H1 (cell line): ENCODE results near the gene PYGL. TPM values are rescaled to one million over a fixed set of nuclear protein-coding genes. Genes with fewer than 3 reads are reported as not detected.

ENCODE experiments used
- CTCF ChIA-PET: fragments of 300-600 bp; sonication (Branson Sonifier 250); formaldehyde crosslinking; loops from one replicate; lab custom pipeline; 2021; ENCODE audit not compliant: partially characterized antibody; lab: Charles Lee
- POLR2A ChIA-PET: fragments of 300-600 bp; sonication (Branson Sonifier 250); formaldehyde crosslinking; loops from one replicate; lab custom pipeline; 2021; ENCODE audit warnings: inconsistent platforms; ENCODE audit not compliant: partially characterized antibody; lab: Charles Lee
- DNase-seq, 2 experiments: peaks; one replicate each; pipeline versions ENCODE4 v3.0.0 to v3.0.0-alpha.2; 2010 to 2022; ENCODE audit warnings: low spot score in 2 of 2, low read depth in 1 of 2, mixed read lengths in 1 of 2
- FAIRE-seq: peaks from 2 replicates; lab custom pipeline; 2011; peaks lifted over from hg19 to GRCh38; lab: Jason Lieb, UNC
- H2AFZ ChIP-seq: 2 replicates; pipeline ENCODE4 v1.8.1; 2012; ENCODE audit warnings: low read length, inconsistent platforms
- H2AK5ac ChIP-seq: 2 replicates; pipeline ENCODE4 v1.6.1; 2013; ENCODE audit warnings: low read depth, low read length
- H2BK120ac ChIP-seq: replicated peaks from 2 replicates; pipeline ENCODE3; 2013; ENCODE audit warnings: low read depth, low read length, inconsistent platforms
- H2BK12ac ChIP-seq: 2 replicates; pipeline ENCODE4 v1.6.1; 2013; ENCODE audit warnings: low read depth, low read length
- H2BK15ac ChIP-seq: 2 replicates; pipeline ENCODE4 v1.6.1; 2013; ENCODE audit warnings: low read length
- H2BK20ac ChIP-seq: 2 replicates; pipeline ENCODE4 v1.6.1; 2013; ENCODE audit warnings: low read length
- H2BK5ac ChIP-seq: 2 replicates; pipeline ENCODE4 v1.6.1; 2013; ENCODE audit warnings: low read depth, low read length
- H3K14ac ChIP-seq: 2 replicates; pipeline ENCODE4 v1.6.1; 2013; ENCODE audit warnings: inconsistent platforms; ENCODE audit not compliant: insufficient read length
- H3K18ac ChIP-seq: 2 replicates; pipeline ENCODE4 v1.6.1; 2013; ENCODE audit warnings: low read length; ENCODE audit errors: extremely low read depth
- H3K23ac ChIP-seq: 2 replicates; pipeline ENCODE4 v1.6.1; 2013; ENCODE audit warnings: inconsistent platforms; ENCODE audit not compliant: insufficient read length
- H3K23me2 ChIP-seq: 2 replicates; pipeline ENCODE4 v1.6.1; 2013; ENCODE audit warnings: low read depth, low read length
- H3K27ac ChIP-seq: 2 replicates; pipeline ENCODE4 v1.6.1; 2011; ENCODE audit warnings: low read depth, low read length, inconsistent platforms
- H3K27me3 ChIP-seq, 4 experiments: replicated peaks in 1 of 4; 1 replicate in 1 of 4; 2 replicates in 3 of 4; pipeline versions ENCODE4 v1.6.1 to v1.8.1; 2011 to 2013; ENCODE audit warnings: low read length in 3 of 4, mild to moderate bottlenecking in 3 of 4, inconsistent platforms in 2 of 4, mixed read lengths in 2 of 4, moderate library complexity in 1 of 4; ENCODE audit not compliant: control insufficient read depth in 3 of 4, insufficient read depth in 3 of 4; ENCODE audit errors: extremely low read depth in 1 of 4
- H3K36me3 ChIP-seq, 4 experiments: 2 replicates each; pipeline versions ENCODE4 v1.6.1 to v1.8.1; 2011 to 2013; ENCODE audit warnings: mild to moderate bottlenecking in 4 of 4, low read length in 3 of 4, moderate library complexity in 2 of 4, control low read depth in 1 of 4, inconsistent platforms in 1 of 4; ENCODE audit not compliant: insufficient read depth in 4 of 4, control insufficient read depth in 2 of 4
- H3K4ac ChIP-seq: replicated peaks from 2 replicates; pipeline ENCODE3; 2013; ENCODE audit warnings: low read length, low read depth, mixed read lengths, inconsistent platforms; ENCODE audit not compliant: insufficient read length
- H3K4me1 ChIP-seq, 4 experiments: replicated peaks in 1 of 4; 1 replicate in 1 of 4; 2 replicates in 3 of 4; pipeline versions ENCODE4 v1.6.1 to v1.8.1; 2011 to 2013; ENCODE audit warnings: low read length in 3 of 4, inconsistent platforms in 2 of 4, mixed read lengths in 1 of 4; ENCODE audit not compliant: insufficient read depth in 4 of 4, control insufficient read depth in 3 of 4
- H3K4me2 ChIP-seq, 2 experiments: 2 replicates each; pipeline versions ENCODE4 v1.6.1 to v1.8.1; 2011 to 2013; ENCODE audit warnings: low read depth in 2 of 2, low read length in 2 of 2, control low read depth in 1 of 2, inconsistent platforms in 1 of 2, mild to moderate bottlenecking in 1 of 2; ENCODE audit not compliant: insufficient read depth in 1 of 2
- H3K4me3 ChIP-seq, 4 experiments: fragments of 200-600, 300-600 bp in 1 of 4; sonication (generic), shearing (Covaris generic), sonication (Bioruptor Twin) in 1 of 4; 2 replicates each; pipeline versions ENCODE4 v1.5.1 to v1.8.1; 2011 to 2016; ENCODE audit warnings: low read length in 4 of 4, low read depth in 3 of 4, control low read depth in 2 of 4, inconsistent platforms in 2 of 4, mild to moderate bottlenecking in 2 of 4, mixed read lengths in 1 of 4, moderate library complexity in 1 of 4; ENCODE audit not compliant: insufficient read depth in 2 of 4; ENCODE audit errors: extremely low read depth in 1 of 4
- H3K56ac ChIP-seq: replicated peaks from 2 replicates; pipeline ENCODE3; 2013; ENCODE audit warnings: low read depth, mild to moderate bottlenecking, mixed read lengths, low read length, inconsistent platforms; ENCODE audit not compliant: insufficient read length
- H3K79me1 ChIP-seq: 2 replicates; pipeline ENCODE4 v1.6.1; 2013; ENCODE audit warnings: low read depth, low read length, control low read depth
- H3K79me2 ChIP-seq, 2 experiments: 2 replicates each; pipeline versions ENCODE4 v1.6.1 to v1.8.1; 2012 to 2013; ENCODE audit warnings: low read length in 2 of 2, mild to moderate bottlenecking in 2 of 2, inconsistent platforms in 1 of 2; ENCODE audit not compliant: insufficient read depth in 2 of 2, control insufficient read depth in 1 of 2
- H3K9ac ChIP-seq, 4 experiments: replicated peaks in 1 of 4; 1 replicate in 1 of 4; 2 replicates in 3 of 4; pipeline versions ENCODE4 v1.6.1 to v1.8.1; 2011 to 2013; ENCODE audit warnings: low read depth in 3 of 4, low read length in 3 of 4, control low read depth in 2 of 4, mild to moderate bottlenecking in 2 of 4, moderate library complexity in 2 of 4, inconsistent platforms in 1 of 4; ENCODE audit errors: extremely low read depth in 1 of 4
- H3K9me3 ChIP-seq, 2 experiments: 2 replicates each; pipeline versions ENCODE4 v1.6.1 to v1.8.1; 2012 to 2013; ENCODE audit warnings: mild to moderate bottlenecking in 2 of 2, moderate library complexity in 2 of 2, control low read depth in 1 of 2, inconsistent platforms in 1 of 2, low read depth in 1 of 2, low read length in 1 of 2, mixed read lengths in 1 of 2; ENCODE audit not compliant: insufficient read depth in 2 of 2
- H4K20me1 ChIP-seq, 2 experiments: replicated peaks in 1 of 2; 2 replicates each; pipeline versions ENCODE3 to v1.8.1; 2011 to 2013; ENCODE audit warnings: inconsistent platforms in 2 of 2, low read length in 2 of 2, mild to moderate bottlenecking in 1 of 2; ENCODE audit not compliant: insufficient read depth in 2 of 2, control insufficient read depth in 1 of 2
- H4K5ac ChIP-seq: 2 replicates; pipeline ENCODE4 v1.6.1; 2013; ENCODE audit warnings: low read length, low read depth, mixed read lengths, inconsistent platforms; ENCODE audit not compliant: insufficient read length
- H4K8ac ChIP-seq: 2 replicates; pipeline ENCODE4 v1.8.0; 2013; ENCODE audit warnings: mild to moderate bottlenecking, moderate library complexity, low read length, inconsistent platforms; ENCODE audit not compliant: insufficient read depth; ENCODE audit errors: extremely low read depth
- H4K91ac ChIP-seq: replicated peaks from 2 replicates; pipeline ENCODE3; 2013; ENCODE audit warnings: low read length, mixed read lengths, inconsistent platforms; ENCODE audit not compliant: insufficient read length
- BCL11A ChIP-seq, 2 experiments: IDR thresholded peaks; one replicate each; pipeline ENCODE4 v1.6.1; 2011; ENCODE audit warnings: low read depth in 2 of 2, low read length in 2 of 2, mild to moderate bottlenecking in 2 of 2
- EZH2 ChIP-seq: fragments of 200-600 bp; sonication (generic); IDR thresholded peaks from 2 replicates; pipeline ENCODE4 v1.7.1; 2012; ENCODE audit warnings: low read depth, mild to moderate bottlenecking, moderate library complexity, low read length, inconsistent platforms; ENCODE audit not compliant: severe bottlenecking
- GABPA ChIP-seq: IDR thresholded peaks from 2 replicates; pipeline ENCODE4 v1.6.1; 2011; ENCODE audit warnings: mild to moderate bottlenecking, low read length, moderate library complexity, borderline replicate concordance; ENCODE audit not compliant: insufficient read depth
- HDAC2 ChIP-seq, 2 experiments: fragments of 300-600 bp in 1 of 2; sonication (generic) in 1 of 2; IDR thresholded peaks; 2 replicates each; pipeline ENCODE4 v1.6.1; 2011 to 2012; ENCODE audit warnings: low read depth in 2 of 2, low read length in 2 of 2, mild to moderate bottlenecking in 2 of 2, moderate library complexity in 2 of 2, borderline replicate concordance in 1 of 2, inconsistent platforms in 1 of 2
- KDM1A ChIP-seq: fragments of 200-600, 300-600 bp; sonication (generic); IDR thresholded peaks from 2 replicates; pipeline ENCODE4 v1.7.1; 2016; ENCODE audit warnings: mild to moderate bottlenecking, low read length, borderline replicate concordance
- POU5F1 ChIP-seq: IDR thresholded peaks from 2 replicates; pipeline ENCODE4 v1.6.1; 2011; ENCODE audit warnings: low read depth, mild to moderate bottlenecking, low read length, moderate library complexity
- SAP30 ChIP-seq: fragments of 300-600 bp; sonication (generic); IDR thresholded peaks from 2 replicates; pipeline ENCODE4 v1.7.1; 2012; ENCODE audit warnings: low read length, moderate library complexity, mild to moderate bottlenecking, inconsistent platforms; ENCODE audit not compliant: insufficient read depth, insufficient replicate concordance
- SIX5 ChIP-seq: IDR thresholded peaks from 2 replicates; pipeline ENCODE4 v1.6.1; 2011; ENCODE audit warnings: mild to moderate bottlenecking, low read depth, low read length
- SP1 ChIP-seq: IDR thresholded peaks from 2 replicates; pipeline ENCODE4 v1.6.1; 2011; ENCODE audit warnings: low read depth, low read length
- SP2 ChIP-seq: IDR thresholded peaks from 2 replicates; pipeline ENCODE4 v1.6.1; 2012; ENCODE audit warnings: mild to moderate bottlenecking, low read length, inconsistent platforms
- SP4 ChIP-seq: IDR thresholded peaks from 2 replicates; pipeline ENCODE4 v1.6.1; 2012; ENCODE audit warnings: low read length, inconsistent platforms
- SRF ChIP-seq: IDR thresholded peaks from 2 replicates; pipeline ENCODE4 v1.6.1; 2011; ENCODE audit warnings: mild to moderate bottlenecking, low read depth, low read length, moderate library complexity
- TAF1 ChIP-seq: IDR thresholded peaks from 2 replicates; pipeline ENCODE4 v1.6.1; 2011; ENCODE audit warnings: mild to moderate bottlenecking, low read depth, low read length
- TBP ChIP-seq: IDR thresholded peaks from 2 replicates; pipeline ENCODE4 v1.6.1; 2011; ENCODE audit warnings: low read depth, low read length, improper control_type of control experiment
- WGBS, 2 experiments: shearing (Covaris generic) in 1 of 2; methylation state at CpG; one replicate each; pipeline versions ENCODE4 v1.1.6 to v1.1.7; 2013 to 2015; ENCODE audit warnings: low lambda C conversion rate in 2 of 2, mixed read lengths in 2 of 2, inconsistent platforms in 1 of 2, low coverage in 1 of 2, missing lambda C conversion rate in 1 of 2; ENCODE audit not compliant: insufficient replicate concordance in 2 of 2, insufficient coverage in 1 of 2, insufficient read length in 1 of 2; ENCODE audit errors: extremely low coverage in 1 of 2, missing lambda C conversion rate in 1 of 2; 5-methylcytosine and 5-hydroxymethylcytosine counted together
- polyA plus RNA-seq, 7 experiments: library from polyadenylated mRNA; depleted of rRNA in 3 of 7; stranded (reverse) in 5 of 7; unstranded in 2 of 7; fragments of >200 nt in 5 of 7; fragments of 200-250 nt in 2 of 7; gene quantifications; 1 replicate in 5 of 7; 2 replicates in 1 of 7; 4 replicates in 1 of 7; pipeline versions ENCODE4 v1.2.1 to v1.2.3, GENCODE V29; 2011 to 2013; ENCODE audit warnings: missing spikeins in 2 of 7, mixed read lengths in 2 of 7
- total RNA-seq: library from RNA; stranded (reverse); fragmentation: NEBNext Ultra II Directional; extraction: Animal tissue kit (Norgen Biotek cat#: 25700); gene quantifications from 2 replicates; pipeline ENCODE4 v1.2.1, GENCODE V29; 2021
- TF ChIP-seq, protein P1 (sequence below): IDR thresholded peaks from 2 replicates; pipeline ENCODE4 v1.6.1; 2012; ENCODE audit warnings: inconsistent platforms

PYGL gene
- total and polyA plus RNA-seq, 2 of the 8 experiments (the other 6 are each of a cell fraction or from before 2014, with no cell fraction given), result 26.1 to 50.5 TPM

GRCh38 chr14:50978888-50979287 lies 34.6 kb upstream of the PYGL start:
- Histone ChIP-seq H3K4ac (no peak overlapping the region), H3K27ac (no peak overlapping the region), H3K4me1 (peaks cover 0 to 2% (median under 1%) of the 10 kb centered on the region in 4 experiments; a peak in 2 of 7 replicates), H4K91ac (no peak overlapping the region), H2BK12ac (no peak overlapping the region), H3K27me3 (no peaks in the 10 kb centered on the region), H3K23me2 (no peaks in the 10 kb centered on the region), H3K14ac (no peak overlapping the region), H4K20me1 (no peaks in the 10 kb centered on the region), H3K18ac (no peak overlapping the region), H2BK5ac (no peak overlapping the region), H4K8ac (no peak overlapping the region), H2AK5ac (no peak overlapping the region), H2AFZ (no peak overlapping the region), H3K36me3 (no peaks in the 10 kb centered on the region), H3K23ac (no peak overlapping the region), H3K9ac (no peak overlapping the region), H4K5ac (no peak overlapping the region), H2BK15ac (no peak overlapping the region), H3K4me3 (no peak overlapping the region), H2BK120ac (no peak overlapping the region), H3K4me2 (no peak overlapping the region), H3K79me2 (no peaks in the 10 kb centered on the region), H2BK20ac (no peak overlapping the region), H3K56ac (no peak overlapping the region), H3K9me3 (no peaks in the 10 kb centered on the region), H3K79me1 (no peaks in the 10 kb centered on the region)
- ChIA-PET CTCF (interaction anchor here (1.1 to 1.5 kb wide), 2 partner anchors 21 to 24 kb away, joined by 4 to 6 read pairs; no protein-coding TSS in a partner anchor), POLR2A (no interaction called here)
- 89% methylated on average over 4 of the region's 4 CpGs; no CpG with 5 or more reads in 1 of the 2 experiments for WGBS, 2 experiments
- FAIRE-seq (no peak), DNase-seq (no peak)
- TF ChIP-seq POU5F1, result no peak
- TF ChIP-seq GABPA, result no peak
- no peak for TF ChIP-seq TBP
- TF ChIP-seq SP4, result no peak
- no peak for TF ChIP-seq HDAC2 (IDR thresholded peaks at IDR 0.05; ENCODE audit: borderline replicate concordance in 1 of 2, low read depth in 2 of 2, low read length in 2 of 2)
- TF ChIP-seq SRF, result no peak
- no peak for TF ChIP-seq KDM1A
- no peak for TF ChIP-seq SP1
- TF ChIP-seq SIX5, result no peak
- no peak for TF ChIP-seq SP2
- TF ChIP-seq EZH2, result no peak
- TF ChIP-seq TAF1, result no peak
- TF ChIP-seq BCL11A (IDR thresholded peaks at IDR 0.05; ENCODE audit: low read depth in 2 of 2, low read length in 2 of 2), result no peak
- TF ChIP-seq SAP30, result no peak
- TF ChIP-seq, protein P1, sequence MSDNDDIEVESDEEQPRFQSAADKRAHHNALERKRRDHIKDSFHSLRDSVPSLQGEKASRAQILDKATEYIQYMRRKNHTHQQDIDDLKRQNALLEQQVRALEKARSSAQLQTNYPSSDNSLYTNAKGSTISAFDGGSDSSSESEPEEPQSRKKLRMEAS, result no peak
